B cell (primary cell): Measurements from ENCODE around the gene STAMBP.

Experiments used
- EZH2 ChIP-seq: IDR thresholded peaks from 2 replicates; pipeline ENCODE4 v1.6.1; 2012; ENCODE audit warnings: borderline replicate concordance, low read depth, mild to moderate bottlenecking, moderate library complexity, low read length; ENCODE audit not compliant: insufficient read depth, poor library complexity, severe bottlenecking
- TF ChIP-seq, protein P1 (sequence below): fragments of 200-600 bp; IDR thresholded peaks from one replicate; pipeline ENCODE4 v1.8.0; 2022; ENCODE audit warnings: antibody characterized with exemption, mild to moderate bottlenecking

DNA sequence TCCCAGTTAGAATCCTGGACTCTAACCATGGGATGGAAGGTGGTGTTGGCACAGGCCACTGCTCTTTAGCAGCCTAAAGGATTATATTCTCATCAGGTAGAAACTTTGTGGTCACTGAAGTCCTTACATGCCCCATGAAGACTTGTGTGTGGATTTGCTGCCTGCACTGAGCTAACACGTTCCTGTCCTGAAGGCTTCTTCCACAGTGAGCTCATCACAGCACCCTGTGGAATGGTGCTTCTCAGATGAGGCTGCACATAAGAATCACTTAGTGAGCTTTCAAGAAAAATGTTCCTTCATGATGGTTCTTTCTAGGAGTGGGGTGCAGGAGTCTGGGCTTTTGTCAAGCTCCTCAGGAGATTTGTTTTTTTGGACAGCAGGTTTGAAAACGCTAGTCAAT lies 26.8 kb downstream of the STAMBP start:
- TF ChIP-seq EZH2 = no peak
- TF ChIP-seq, protein P1, sequence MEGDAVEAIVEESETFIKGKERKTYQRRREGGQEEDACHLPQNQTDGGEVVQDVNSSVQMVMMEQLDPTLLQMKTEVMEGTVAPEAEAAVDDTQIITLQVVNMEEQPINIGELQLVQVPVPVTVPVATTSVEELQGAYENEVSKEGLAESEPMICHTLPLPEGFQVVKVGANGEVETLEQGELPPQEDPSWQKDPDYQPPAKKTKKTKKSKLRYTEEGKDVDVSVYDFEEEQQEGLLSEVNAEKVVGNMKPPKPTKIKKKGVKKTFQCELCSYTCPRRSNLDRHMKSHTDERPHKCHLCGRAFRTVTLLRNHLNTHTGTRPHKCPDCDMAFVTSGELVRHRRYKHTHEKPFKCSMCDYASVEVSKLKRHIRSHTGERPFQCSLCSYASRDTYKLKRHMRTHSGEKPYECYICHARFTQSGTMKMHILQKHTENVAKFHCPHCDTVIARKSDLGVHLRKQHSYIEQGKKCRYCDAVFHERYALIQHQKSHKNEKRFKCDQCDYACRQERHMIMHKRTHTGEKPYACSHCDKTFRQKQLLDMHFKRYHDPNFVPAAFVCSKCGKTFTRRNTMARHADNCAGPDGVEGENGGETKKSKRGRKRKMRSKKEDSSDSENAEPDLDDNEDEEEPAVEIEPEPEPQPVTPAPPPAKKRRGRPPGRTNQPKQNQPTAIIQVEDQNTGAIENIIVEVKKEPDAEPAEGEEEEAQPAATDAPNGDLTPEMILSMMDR = no peak
